ENCODE results near the gene GID8.

GID8 gene

GRCh38 chr20:62947532-62948300, 9.8 kb downstream of the GID8 start:
- H3K9me3 Mint-ChIP-seq = no peaks in the 10 kb centered on the region
- no peak overlapping the region for H3K4me3 Mint-ChIP-seq
- H3K36me3 Mint-ChIP-seq (ENCODE audit: low read depth) = peaks cover 83% of the 10 kb centered on the region
- TF ChIP-seq CTCF (IDR thresholded peaks at IDR 0.05; ENCODE audit: unreplicated experiment in 3 of 3) = no peak
- no peaks in the 10 kb centered on the region for H3K4me1 Mint-ChIP-seq
- H3K27me3 Mint-ChIP-seq (ENCODE audit: low read depth) = no peaks in the 10 kb centered on the region
- no peak overlapping the region for H3K27ac Mint-ChIP-seq

- peaks cover 7% of the 10 kb centered on the region for H3K4me1 Mint-ChIP-seq
- no peaks in the 10 kb centered on the region for H3K9me3 Mint-ChIP-seq
- H3K4me3 Mint-ChIP-seq = no peak overlapping the region
- peaks cover 71% of the 10 kb centered on the region for H3K36me3 Mint-ChIP-seq (ENCODE audit: low read depth)
- no peak for TF ChIP-seq CTCF (IDR thresholded peaks at IDR 0.05; ENCODE audit: unreplicated experiment in 3 of 3)
- no peaks in the 10 kb centered on the region for H3K27me3 Mint-ChIP-seq (ENCODE audit: low read depth)
- no peak overlapping the region for H3K27ac Mint-ChIP-seq
Observed at GRCh38 chr20:62949153-62949821, 11.3 kb downstream of the GID8 start.

GRCh38 chr20:62949962-62950361, 12.0 kb downstream of the GID8 start:
- Mint-ChIP-seq H3K36me3 (ENCODE audit: low read depth) (peaks cover 65% of the 10 kb centered on the region), H3K9me3 (no peaks in the 10 kb centered on the region), H3K27ac (no peak overlapping the region), H3K4me1 (peaks cover 9% of the 10 kb centered on the region), H3K27me3 (ENCODE audit: low read depth) (no peaks in the 10 kb centered on the region), H3K4me3 (no peak overlapping the region)
- TF ChIP-seq CTCF (IDR thresholded peaks at IDR 0.05; ENCODE audit: unreplicated experiment in 3 of 3) = no peak

- TF ChIP-seq CTCF (IDR thresholded peaks at IDR 0.05; ENCODE audit: unreplicated experiment in 3 of 3) = no peak
- Mint-ChIP-seq H3K27me3 (ENCODE audit: low read depth) (no peaks in the 10 kb centered on the region), H3K4me3 (no peak overlapping the region), H3K27ac (no peak overlapping the region), H3K4me1 (peaks cover 9% of the 10 kb centered on the region), H3K9me3 (no peaks in the 10 kb centered on the region), H3K36me3 (ENCODE audit: low read depth) (peaks cover 57% of the 10 kb centered on the region)
Observed at GRCh38 chr20:62950741-62951140, 12.8 kb downstream of the GID8 start.

- H3K4me3 Mint-ChIP-seq = no peak overlapping the region
- no peak for TF ChIP-seq CTCF (IDR thresholded peaks at IDR 0.05; ENCODE audit: unreplicated experiment in 3 of 3)
- no peaks in the 10 kb centered on the region for H3K27me3 Mint-ChIP-seq (ENCODE audit: low read depth)
- H3K4me1 Mint-ChIP-seq = peaks cover 9% of the 10 kb centered on the region
- no peak overlapping the region for H3K27ac Mint-ChIP-seq
- H3K9me3 Mint-ChIP-seq = no peaks in the 10 kb centered on the region
- peaks cover 51% of the 10 kb centered on the region for H3K36me3 Mint-ChIP-seq (ENCODE audit: low read depth)
Observed at GRCh38 chr20:62951143-62951895, 13.4 kb downstream of the GID8 start.

All from nephron (organoid).